Measurements from ENCODE around the gene ZNF227. TPM values are rescaled to one million over a fixed set of nuclear protein-coding genes. Genes with fewer than 3 reads are reported as not detected.

ZNF227 gene
- total RNA-seq, 2 experiments from 2014 or later, result 16.8 to 18.5 TPM

DNA sequence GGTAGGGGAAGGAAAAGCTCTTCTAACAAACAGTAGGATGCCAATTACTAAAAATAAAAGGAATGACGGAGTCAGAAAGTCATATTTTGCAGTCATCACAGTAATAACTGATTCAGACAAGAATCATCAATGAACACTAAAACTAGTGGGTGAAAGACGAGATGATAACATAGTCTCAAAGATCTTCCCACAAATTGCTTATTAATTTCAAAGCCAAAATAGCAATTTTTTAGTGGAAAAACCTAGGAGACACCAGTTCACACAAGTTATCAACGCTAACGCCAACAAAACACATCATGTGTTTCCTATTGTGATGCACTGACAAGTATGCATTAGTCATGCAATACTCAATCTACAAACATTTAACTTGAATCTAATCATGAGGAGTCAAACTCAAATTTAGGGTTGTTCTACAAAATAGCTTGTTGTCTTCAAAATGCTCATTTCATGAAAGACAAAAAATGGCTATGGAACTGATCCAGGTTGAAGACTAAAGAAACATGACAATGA is 65.9 kb downstream of the ZNF227 start:
- Histone ChIP-seq H3K79me2 (ENCODE audit: insufficient read depth, low read depth, low read length) (no peaks in the 10 kb centered on the region), H3K9me2 (ENCODE audit: insufficient read depth, low read length) (no peaks in the 10 kb centered on the region), H3K27ac (ENCODE audit: low read depth, low read length, poor library complexity, severe bottlenecking) (no peak overlapping the region), H2AFZ (ENCODE audit: low read length) (no peak overlapping the region), H4K20me1 (ENCODE audit: insufficient read depth, low read length) (no peaks in the 10 kb centered on the region), H3K36me3 (ENCODE audit: insufficient read depth, low read length) (no peaks in the 10 kb centered on the region), H3K4me3 (ENCODE audit: low read depth, low read length, poor library complexity, severe bottlenecking) (no peak overlapping the region), H3K4me1 (ENCODE audit: insufficient read depth, low read length, poor library complexity, severe bottlenecking) (no peaks in the 10 kb centered on the region), H3K9me3 (ENCODE audit: low read length) (no peaks in the 10 kb centered on the region), H3K4me2 (ENCODE audit: low read length) (no peak overlapping the region)
- no peak for DNase-seq (ENCODE audit: low spot score)
- ChIA-PET CTCF (ENCODE audit: unreplicated experiment) (no interaction called here), POLR2A (no interaction called here)
- intact Hi-C loops (cut with micrococcal nuclease; ENCODE audit: unreplicated experiment), result no loop called here
- no TSS peak for BruUV-seq (replicated peaks)
- TF ChIP-seq CTCF (conservative IDR thresholded peaks at IDR 0.05; ENCODE audit: low read length), result no peak
- TF ChIP-seq EZH2phosphoT487 (IDR thresholded peaks at IDR 0.05; ENCODE audit: borderline replicate concordance, low read depth, low read length), result no peak

GRCh38 chr19:44280916-44281315 is 68.6 kb downstream of the ZNF227 start:
- DNase-seq (ENCODE audit: low spot score), result no peak
- Histone ChIP-seq H3K4me1 (ENCODE audit: insufficient read depth, low read length, poor library complexity, severe bottlenecking) (no peaks in the 10 kb centered on the region), H2AFZ (ENCODE audit: low read length) (no peak overlapping the region), H3K4me2 (ENCODE audit: low read length) (no peak overlapping the region), H3K36me3 (ENCODE audit: insufficient read depth, low read length) (no peaks in the 10 kb centered on the region), H4K20me1 (ENCODE audit: insufficient read depth, low read length) (no peaks in the 10 kb centered on the region), H3K9me3 (ENCODE audit: low read length) (no peaks in the 10 kb centered on the region), H3K27ac (ENCODE audit: low read depth, low read length, poor library complexity, severe bottlenecking) (no peak overlapping the region), H3K4me3 (ENCODE audit: low read depth, low read length, poor library complexity, severe bottlenecking) (no peak overlapping the region), H3K9me2 (ENCODE audit: insufficient read depth, low read length) (no peaks in the 10 kb centered on the region), H3K79me2 (ENCODE audit: insufficient read depth, low read depth, low read length) (no peaks in the 10 kb centered on the region)
- no peak for TF ChIP-seq EZH2phosphoT487 (IDR thresholded peaks at IDR 0.05; ENCODE audit: borderline replicate concordance, low read depth, low read length)
- no peak for TF ChIP-seq CTCF (conservative IDR thresholded peaks at IDR 0.05; ENCODE audit: low read length)
- ChIA-PET POLR2A (no interaction called here), CTCF (ENCODE audit: unreplicated experiment) (no interaction called here)
- intact Hi-C loops (cut with micrococcal nuclease; ENCODE audit: unreplicated experiment), result no loop called here
- BruUV-seq (replicated peaks), result no TSS peak

DNA sequence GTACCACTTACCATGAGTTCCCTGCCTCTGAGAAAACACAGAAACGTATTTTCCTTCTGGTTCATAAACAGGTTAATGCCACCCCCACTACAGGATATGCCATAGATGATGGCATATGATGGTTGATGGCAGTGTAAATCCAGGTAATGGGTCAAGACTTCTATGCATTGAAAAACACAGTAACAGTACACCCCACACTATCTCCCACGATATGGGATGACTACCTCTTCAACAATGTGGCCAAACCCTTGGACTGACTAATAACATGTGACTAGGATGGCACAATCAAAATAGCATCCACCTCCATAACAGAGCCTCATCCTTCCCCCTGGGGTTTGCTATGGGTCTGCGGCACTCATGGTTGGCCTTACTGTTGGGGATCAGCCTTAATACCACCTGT is 70.5 kb downstream of the ZNF227 start:
- no peaks in the 10 kb centered on the region for H3K9me3 ChIP-seq (ENCODE audit: low read length)
- POLR2A ChIA-PET, result no interaction called here
- H3K4me3 ChIP-seq (ENCODE audit: low read depth, low read length, poor library complexity, severe bottlenecking), result no peak overlapping the region
- peaks cover 6% of the 10 kb centered on the region; the same call in 1 of the 2 replicates for H3K36me3 ChIP-seq (ENCODE audit: insufficient read depth, low read length)
- H4K20me1 ChIP-seq (ENCODE audit: insufficient read depth, low read length), result no peaks in the 10 kb centered on the region
- CTCF ChIA-PET (ENCODE audit: unreplicated experiment), result no interaction called here
- intact Hi-C loops (cut with micrococcal nuclease; ENCODE audit: unreplicated experiment), result no loop called here
- H3K4me2 ChIP-seq (ENCODE audit: low read length), result no peak overlapping the region
- no peaks in the 10 kb centered on the region for H3K79me2 ChIP-seq (ENCODE audit: insufficient read depth, low read depth, low read length)
- no peak for DNase-seq (ENCODE audit: low spot score)
- no peaks in the 10 kb centered on the region for H3K4me1 ChIP-seq (ENCODE audit: insufficient read depth, low read length, poor library complexity, severe bottlenecking)
- no peak overlapping the region for H3K27ac ChIP-seq (ENCODE audit: low read depth, low read length, poor library complexity, severe bottlenecking)
- H2AFZ ChIP-seq (ENCODE audit: low read length), result no peak overlapping the region
- TF ChIP-seq EZH2phosphoT487 (IDR thresholded peaks at IDR 0.05; ENCODE audit: borderline replicate concordance, low read depth, low read length), result no peak
- TF ChIP-seq CTCF (conservative IDR thresholded peaks at IDR 0.05; ENCODE audit: low read length), result no peak
- no TSS peak for BruUV-seq (replicated peaks)
- H3K9me2 ChIP-seq (ENCODE audit: insufficient read depth, low read length), result no peaks in the 10 kb centered on the region
